ENCODE measurements around the gene CD300LF. TPM values are rescaled to one million over a fixed set of nuclear protein-coding genes. Genes with fewer than 3 reads are reported as not detected.

The CD300LF gene
- not detected in 2 replicates for total RNA-seq

DNA sequence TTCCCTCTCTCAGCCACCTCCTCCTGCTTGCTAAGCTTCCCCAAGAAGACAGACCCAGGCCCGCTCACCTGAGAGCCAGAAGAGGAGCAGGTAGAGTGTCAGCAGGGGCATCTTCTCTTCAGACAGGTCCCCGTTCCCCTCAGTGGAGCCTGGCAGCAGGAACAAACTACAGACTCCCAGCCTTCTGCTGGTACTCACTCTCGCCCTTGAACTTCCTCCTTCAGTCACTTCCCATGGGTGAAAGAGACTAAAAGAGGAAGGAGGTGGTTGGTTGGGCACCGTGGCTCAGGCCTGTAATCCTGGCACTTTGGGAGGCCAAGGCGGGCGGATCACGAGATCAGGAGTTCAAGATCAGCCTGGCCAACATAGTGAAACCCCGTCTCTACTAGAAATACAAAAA is at the start of gene CD300LF:
Gene CD300LF (minus strand): TSS at position 168 of the 400 bp plus-strand sequence. CDS start 57 bp downstream, at position 111.
- Histone ChIP-seq H3K4me3 (ENCODE audit: low read depth, low read length) (no peak within 1 kb of the TSS), H3K27me3 (ENCODE audit: control insufficient read depth, insufficient read depth, low read length) (peaks cover 2% of the 10 kb centered on the region), H3K36me3 (ENCODE audit: control insufficient read depth, insufficient read depth, low read length) (no peaks in the 10 kb centered on the region)
- no peak for DNase-seq (ENCODE audit: low read depth)
- TF ChIP-seq, protein P1, sequence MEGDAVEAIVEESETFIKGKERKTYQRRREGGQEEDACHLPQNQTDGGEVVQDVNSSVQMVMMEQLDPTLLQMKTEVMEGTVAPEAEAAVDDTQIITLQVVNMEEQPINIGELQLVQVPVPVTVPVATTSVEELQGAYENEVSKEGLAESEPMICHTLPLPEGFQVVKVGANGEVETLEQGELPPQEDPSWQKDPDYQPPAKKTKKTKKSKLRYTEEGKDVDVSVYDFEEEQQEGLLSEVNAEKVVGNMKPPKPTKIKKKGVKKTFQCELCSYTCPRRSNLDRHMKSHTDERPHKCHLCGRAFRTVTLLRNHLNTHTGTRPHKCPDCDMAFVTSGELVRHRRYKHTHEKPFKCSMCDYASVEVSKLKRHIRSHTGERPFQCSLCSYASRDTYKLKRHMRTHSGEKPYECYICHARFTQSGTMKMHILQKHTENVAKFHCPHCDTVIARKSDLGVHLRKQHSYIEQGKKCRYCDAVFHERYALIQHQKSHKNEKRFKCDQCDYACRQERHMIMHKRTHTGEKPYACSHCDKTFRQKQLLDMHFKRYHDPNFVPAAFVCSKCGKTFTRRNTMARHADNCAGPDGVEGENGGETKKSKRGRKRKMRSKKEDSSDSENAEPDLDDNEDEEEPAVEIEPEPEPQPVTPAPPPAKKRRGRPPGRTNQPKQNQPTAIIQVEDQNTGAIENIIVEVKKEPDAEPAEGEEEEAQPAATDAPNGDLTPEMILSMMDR (IDR thresholded peaks at IDR 0.05; ENCODE audit: insufficient read depth, low read length, poor library complexity, severe bottlenecking) = no peak

DNA sequence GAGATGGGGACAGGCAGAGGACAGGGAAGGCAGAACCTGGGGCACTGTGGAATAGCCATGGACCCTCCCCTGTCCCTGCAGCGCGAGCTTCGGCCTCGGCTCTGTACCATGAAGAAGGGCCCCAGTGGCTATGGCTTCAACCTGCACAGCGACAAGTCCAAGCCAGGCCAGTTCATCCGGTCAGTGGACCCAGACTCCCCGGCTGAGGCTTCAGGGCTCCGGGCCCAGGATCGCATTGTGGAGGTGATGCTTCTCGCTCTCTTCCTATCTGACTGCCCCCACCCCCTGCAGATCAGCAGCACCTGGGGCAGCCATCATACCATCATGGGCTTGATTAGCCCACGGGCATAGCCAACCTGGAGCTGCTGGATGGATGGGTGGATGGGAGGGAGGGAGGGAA is 49.2 kb upstream of the CD300LF start:
- Histone ChIP-seq H3K36me3 (ENCODE audit: control insufficient read depth, insufficient read depth, low read length) (no peaks in the 10 kb centered on the region), H3K27me3 (ENCODE audit: control insufficient read depth, insufficient read depth, low read length) (no peaks in the 10 kb centered on the region), H3K4me3 (ENCODE audit: low read depth, low read length) (no peak overlapping the region)
- DNase-seq (ENCODE audit: low read depth) = no peak
- TF ChIP-seq, protein P1 (IDR thresholded peaks at IDR 0.05; ENCODE audit: insufficient read depth, low read length, poor library complexity, severe bottlenecking) = no peak

DNA sequence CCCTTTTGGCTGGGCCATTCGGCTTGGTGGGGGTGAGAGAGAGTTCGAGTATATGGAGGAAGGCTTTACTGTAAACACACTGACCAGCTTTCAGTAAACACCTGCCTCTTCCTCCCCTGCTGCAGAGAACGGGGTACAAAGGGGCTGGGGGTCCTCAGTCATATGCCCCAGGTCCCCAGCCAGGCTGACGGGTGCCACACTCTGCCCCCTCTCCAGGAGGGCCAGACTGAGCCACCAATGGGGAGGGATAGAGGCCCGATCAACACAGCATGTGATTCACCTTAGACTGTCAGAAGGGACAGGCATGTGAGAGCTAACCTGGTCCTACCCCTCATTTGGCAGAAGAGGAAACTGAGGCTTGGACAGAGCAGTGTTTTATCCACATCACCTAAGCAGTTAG is 48.7 kb upstream of the CD300LF start:
- H3K27me3 ChIP-seq (ENCODE audit: control insufficient read depth, insufficient read depth, low read length) = no peaks in the 10 kb centered on the region
- no peak for DNase-seq (ENCODE audit: low read depth)
- H3K4me3 ChIP-seq (ENCODE audit: low read depth, low read length) = no peak overlapping the region
- TF ChIP-seq, protein P1 (IDR thresholded peaks at IDR 0.05; ENCODE audit: insufficient read depth, low read length, poor library complexity, severe bottlenecking) = no peak
- H3K36me3 ChIP-seq (ENCODE audit: control insufficient read depth, insufficient read depth, low read length) = no peaks in the 10 kb centered on the region

DNA sequence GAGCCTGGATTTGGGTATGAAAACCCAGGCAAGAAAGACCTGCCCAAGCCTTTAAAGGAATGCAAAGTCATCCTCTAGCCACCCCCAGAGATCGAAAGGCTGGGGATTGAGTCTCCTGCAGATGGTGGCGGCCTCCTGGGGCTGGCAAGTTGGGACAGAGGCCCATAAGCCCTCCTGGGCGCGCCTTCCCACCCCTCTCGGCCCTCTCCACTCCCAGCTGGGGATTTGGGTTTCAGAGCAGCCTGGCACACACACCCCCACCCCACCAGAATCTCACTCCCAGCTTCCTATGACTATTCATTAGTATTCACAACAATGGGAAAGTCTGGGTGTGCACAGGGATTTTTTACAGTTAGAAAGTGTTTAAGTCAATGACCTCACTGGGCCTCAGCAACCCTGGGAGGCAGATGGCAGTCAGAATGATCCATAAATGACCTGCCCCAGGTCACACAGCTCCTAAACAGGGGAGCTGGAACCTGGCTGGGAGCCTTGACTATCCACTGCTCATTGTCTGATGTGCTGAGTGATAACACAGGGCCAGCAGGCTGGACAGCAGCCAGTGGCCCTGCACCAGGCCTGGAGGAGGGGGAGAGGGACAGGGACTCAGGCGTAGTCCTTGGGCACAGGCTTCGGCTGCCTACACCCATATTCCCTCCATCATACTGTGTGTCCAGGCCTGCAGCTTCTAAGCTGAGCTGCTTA is 47.8 kb upstream of the CD300LF start:
- no peak overlapping the region for H3K4me3 ChIP-seq (ENCODE audit: low read depth, low read length)
- TF ChIP-seq, protein P1 (IDR thresholded peaks at IDR 0.05; ENCODE audit: insufficient read depth, low read length, poor library complexity, severe bottlenecking) = no peak
- H3K27me3 ChIP-seq (ENCODE audit: control insufficient read depth, insufficient read depth, low read length) = no peaks in the 10 kb centered on the region
- DNase-seq (ENCODE audit: low read depth) = no peak
- no peaks in the 10 kb centered on the region for H3K36me3 ChIP-seq (ENCODE audit: control insufficient read depth, insufficient read depth, low read length)

DNA sequence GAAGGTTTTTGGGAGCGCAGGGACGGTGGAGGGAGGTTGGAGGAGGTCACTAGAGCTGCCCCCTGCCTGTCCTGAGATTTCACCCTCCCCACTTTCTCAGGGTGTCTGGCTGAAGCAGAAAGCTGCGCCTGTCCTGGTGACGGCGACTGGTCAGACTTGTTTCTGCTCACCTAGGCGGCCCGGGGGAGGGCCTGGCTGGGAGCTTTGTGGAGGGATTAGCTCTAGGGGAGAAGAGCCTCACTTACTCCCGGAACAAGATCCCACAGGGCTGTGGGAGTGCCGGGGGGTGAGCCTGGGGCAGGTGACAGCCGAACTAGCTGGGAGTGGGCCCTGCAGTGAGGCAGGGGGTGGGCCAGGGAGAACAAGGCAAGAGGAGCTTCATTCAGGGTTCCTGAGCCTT is 47.2 kb upstream of the CD300LF start:
- Histone ChIP-seq H3K36me3 (ENCODE audit: control insufficient read depth, insufficient read depth, low read length) (no peaks in the 10 kb centered on the region), H3K4me3 (ENCODE audit: low read depth, low read length) (no peak overlapping the region), H3K27me3 (ENCODE audit: control insufficient read depth, insufficient read depth, low read length) (no peaks in the 10 kb centered on the region)
- DNase-seq (ENCODE audit: low read depth) = no peak
- TF ChIP-seq, protein P1 (IDR thresholded peaks at IDR 0.05; ENCODE audit: insufficient read depth, low read length, poor library complexity, severe bottlenecking) = no peak

All from kidney epithelial cell (primary cell).